Mucosa of gallbladder (tissue), 1 donor: ENCODE results near the gene C6. TPM values are rescaled to one million over a fixed set of nuclear protein-coding genes. Genes with fewer than 3 reads are reported as not detected.
A peak's percentile ranks its signal among the peaks of the same experiment; 100 is the strongest.
"Not testable (repeated sequence)": the region's sequence is repeated elsewhere in the genome, so short reads cannot be mapped to it uniquely, and the experiment has no call there.

ENCODE experiments used
- DNase-seq: peaks from one replicate; pipeline ENCODE4 v3.0.0-alpha.2; 2020; ENCODE audit warnings: low spot score
- total RNA-seq: library from RNA; stranded (reverse); gene quantifications from one replicate; pipeline ENCODE4 v1.2.1, GENCODE V29; 2021
- donor health status: DM: no; HTN: no; CAD: no.

The C6 gene
- total RNA-seq, 1 donor from 2014 or later: 41.8 TPM

GRCh38 chr5:41199660-41200059 is 13.7 kb downstream of the C6 start:
- no peak for DNase-seq

- no peak for DNase-seq
Measured at GRCh38 chr5:41196197-41196596, 17.1 kb downstream of the C6 start.

GRCh38 chr5:41195228-41195627 is 18.1 kb downstream of the C6 start:
- DNase-seq: no peak

GRCh38 chr5:41194339-41194738 is 19.0 kb downstream of the C6 start:
- no peak for DNase-seq

GRCh38 chr5:41193456-41194205 is 19.7 kb downstream of the C6 start:
- DNase-seq: peak; percentile 97

- no peak for DNase-seq
Measured at GRCh38 chr5:41191249-41191648, 22.1 kb downstream of the C6 start.

GRCh38 chr5:41186143-41186542 is 27.2 kb downstream of the C6 start:
- no peak for DNase-seq

GRCh38 chr5:41183331-41183730 is 30.0 kb downstream of the C6 start:
- DNase-seq: not testable (repeated sequence)

GRCh38 chr5:41182666-41183065 is 30.7 kb downstream of the C6 start:
- DNase-seq: peak; percentile 42

- no peak for DNase-seq
Measured at GRCh38 chr5:41181691-41182564, 31.4 kb downstream of the C6 start.

GRCh38 chr5:41176952-41177351 is 36.4 kb downstream of the C6 start:
- DNase-seq: no peak

- DNase-seq: no peak
Measured at GRCh38 chr5:41172012-41172411, 41.3 kb downstream of the C6 start.

- DNase-seq: no peak
Measured at GRCh38 chr5:41161271-41161670, 52.1 kb downstream of the C6 start.

GRCh38 chr5:41157272-41157894 is 55.9 kb downstream of the C6 start:
- DNase-seq: no peak

GRCh38 chr5:41156739-41157138 is 56.6 kb downstream of the C6 start:
- no peak for DNase-seq

GRCh38 chr5:41154491-41154890 is 58.8 kb downstream of the C6 start:
- DNase-seq: no peak

- no peak for DNase-seq
Measured at GRCh38 chr5:41151564-41151963, 61.8 kb downstream of the C6 start.

GRCh38 chr5:41148448-41148847 is 64.9 kb downstream of the C6 start:
- no peak for DNase-seq

GRCh38 chr5:41145306-41145705 is 68.0 kb downstream of the C6 start:
- no peak for DNase-seq

GRCh38 chr5:41143131-41143901 is 70.0 kb downstream of the C6 start:
- no peak for DNase-seq

- DNase-seq: no peak
Measured at GRCh38 chr5:41127967-41128690, 85.2 kb downstream of the C6 start.
